ENCODE data around the gene CYP27A1.
"Not testable (repeated sequence)": the region's sequence is repeated elsewhere in the genome, so short reads cannot be mapped to it uniquely, and the experiment has no call there.

The CYP27A1 gene

DNA sequence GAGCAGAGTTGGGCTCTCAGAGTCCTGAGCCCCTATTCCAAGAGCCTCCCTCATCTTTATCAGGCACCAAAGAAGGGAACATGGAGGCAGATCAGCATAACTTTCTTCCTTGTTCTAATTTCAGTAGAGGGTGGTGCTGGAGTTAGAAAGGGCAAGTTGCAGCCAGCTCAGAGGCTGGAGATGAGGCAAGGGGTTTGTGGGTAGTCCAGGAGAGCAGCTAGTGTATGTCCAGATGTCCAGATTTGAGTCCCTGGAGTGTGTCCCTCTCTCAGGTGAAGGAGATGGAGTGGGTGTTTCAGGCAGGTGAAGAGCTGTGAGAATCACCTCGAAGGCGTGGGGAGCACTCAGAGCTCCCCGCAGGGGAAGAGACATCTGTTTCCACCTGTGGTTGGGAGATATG, 50.1 kb downstream of the CYP27A1 start:
- no peak for DNase-seq (ENCODE audit: low read depth)

- DNase-seq (ENCODE audit: low read depth), result no peak
These were observed 50.6 kb downstream of the CYP27A1 start for GRCh38 chr2:218832520-218832919.

GRCh38 chr2:218833023-218833609, 51.2 kb downstream of the CYP27A1 start:
- no peak for DNase-seq (ENCODE audit: low read depth)

DNA sequence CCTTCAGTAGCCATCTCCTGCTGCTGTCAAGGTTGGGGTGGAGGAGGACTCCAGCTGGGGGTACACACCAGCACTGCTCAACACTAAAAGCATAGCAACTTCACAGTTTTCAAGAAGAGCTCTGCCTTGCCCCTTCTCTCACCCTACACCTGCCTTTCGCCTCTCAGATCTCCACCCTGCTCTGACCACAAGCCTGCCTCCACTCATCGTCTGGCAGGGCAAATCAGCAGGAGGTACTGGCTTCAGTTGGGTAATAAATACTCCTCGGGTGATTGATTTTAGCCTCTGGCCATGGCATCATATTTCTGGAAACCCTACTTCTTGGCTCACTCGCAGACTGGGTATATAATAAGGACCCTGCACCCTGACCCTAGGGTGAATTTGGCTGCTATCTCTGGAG, 52.7 kb downstream of the CYP27A1 start:
- DNase-seq (ENCODE audit: low read depth), result no peak

DNA sequence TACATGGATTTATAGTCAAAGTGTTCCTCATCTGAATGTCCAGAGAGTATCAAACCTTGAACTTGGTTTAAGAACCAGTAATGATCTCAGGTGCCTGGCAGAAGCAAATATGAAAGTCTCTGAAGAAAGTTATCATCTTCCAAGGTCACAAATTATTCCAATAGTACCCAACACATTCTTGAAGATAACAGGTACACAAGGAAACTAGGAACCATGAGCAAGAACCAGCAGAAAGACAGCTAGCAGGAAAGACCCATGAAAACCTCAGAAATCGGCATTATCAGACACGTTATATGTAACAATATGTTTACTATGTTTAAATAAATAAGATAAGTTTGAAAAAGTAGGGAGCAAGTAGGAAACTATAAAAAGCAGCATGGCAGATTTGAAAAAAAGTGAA, 55.5 kb downstream of the CYP27A1 start:
- DNase-seq (ENCODE audit: low read depth), result no peak

GRCh38 chr2:218839430-218839829, 57.5 kb downstream of the CYP27A1 start:
- no peak for DNase-seq (ENCODE audit: low read depth)

GRCh38 chr2:218839888-218840287, 57.9 kb downstream of the CYP27A1 start:
- DNase-seq (ENCODE audit: low read depth), result no peak

GRCh38 chr2:218844334-218844733, 62.4 kb downstream of the CYP27A1 start:
- not testable (repeated sequence) for DNase-seq (ENCODE audit: low read depth)

DNA sequence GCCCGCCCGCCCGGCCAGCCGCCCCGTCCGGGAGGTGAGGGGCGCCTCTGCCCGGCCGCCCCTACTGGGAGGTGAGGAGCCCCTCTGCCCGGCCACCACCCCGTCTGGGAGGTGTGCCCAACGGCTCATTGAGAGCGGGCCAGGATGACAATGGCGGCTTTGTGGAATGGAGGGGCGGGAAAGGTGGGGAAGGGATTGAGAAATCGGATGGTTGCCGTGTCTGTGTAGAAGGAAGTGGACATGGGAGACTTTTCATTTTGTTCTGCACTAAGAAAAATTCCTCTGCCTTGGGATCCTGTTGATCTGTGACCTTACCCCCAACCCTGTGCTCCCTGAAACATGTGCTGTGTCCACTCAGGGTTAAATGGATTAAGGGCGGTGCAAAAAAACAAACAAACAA, 65.0 kb downstream of the CYP27A1 start:
- not testable (repeated sequence) for DNase-seq (ENCODE audit: low read depth)

GRCh38 chr2:218849721-218850120, 67.8 kb downstream of the CYP27A1 start:
- DNase-seq (ENCODE audit: low read depth), result no peak

DNA sequence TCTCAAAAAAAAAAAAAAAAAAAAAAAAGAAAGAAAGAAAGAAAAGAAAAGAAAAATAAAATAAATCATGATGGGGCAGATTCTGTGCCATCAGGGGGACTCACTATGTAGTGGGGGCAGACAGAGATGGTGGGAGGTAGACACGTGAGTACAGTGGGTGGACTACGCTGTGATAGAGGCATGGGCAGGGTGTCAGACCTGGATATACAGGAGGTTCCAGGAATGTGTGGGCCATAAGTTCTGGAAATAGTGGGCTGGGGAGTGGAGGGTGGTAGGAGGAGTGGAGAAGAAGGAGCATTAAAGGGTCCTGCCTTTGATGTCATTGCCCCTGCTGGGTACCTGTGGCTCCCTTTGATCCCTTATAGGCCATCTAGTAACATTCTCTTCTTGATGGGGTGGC, 68.8 kb downstream of the CYP27A1 start:
- DNase-seq (ENCODE audit: low read depth), result no peak

DNA sequence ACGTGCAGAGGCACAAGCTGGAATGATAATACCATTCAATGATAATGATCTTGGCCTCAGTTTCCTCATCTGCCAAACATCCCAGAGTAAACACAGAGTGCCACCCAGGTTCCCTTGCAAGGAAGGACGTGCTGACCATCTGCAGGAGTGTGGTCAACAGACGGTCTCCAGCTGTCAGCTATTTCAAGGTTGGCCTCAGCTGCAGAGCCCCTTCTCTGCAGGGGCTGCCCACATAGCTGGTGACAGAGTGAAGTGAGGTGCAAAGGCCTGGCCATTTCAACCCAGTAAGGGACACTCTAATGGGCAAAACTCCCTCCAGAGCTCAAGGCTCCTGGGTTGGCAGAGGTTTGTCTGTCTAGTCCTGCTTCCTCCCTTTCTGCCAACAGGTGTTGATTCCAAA, 69.3 kb downstream of the CYP27A1 start:
- DNase-seq (ENCODE audit: low read depth), result no peak

DNA sequence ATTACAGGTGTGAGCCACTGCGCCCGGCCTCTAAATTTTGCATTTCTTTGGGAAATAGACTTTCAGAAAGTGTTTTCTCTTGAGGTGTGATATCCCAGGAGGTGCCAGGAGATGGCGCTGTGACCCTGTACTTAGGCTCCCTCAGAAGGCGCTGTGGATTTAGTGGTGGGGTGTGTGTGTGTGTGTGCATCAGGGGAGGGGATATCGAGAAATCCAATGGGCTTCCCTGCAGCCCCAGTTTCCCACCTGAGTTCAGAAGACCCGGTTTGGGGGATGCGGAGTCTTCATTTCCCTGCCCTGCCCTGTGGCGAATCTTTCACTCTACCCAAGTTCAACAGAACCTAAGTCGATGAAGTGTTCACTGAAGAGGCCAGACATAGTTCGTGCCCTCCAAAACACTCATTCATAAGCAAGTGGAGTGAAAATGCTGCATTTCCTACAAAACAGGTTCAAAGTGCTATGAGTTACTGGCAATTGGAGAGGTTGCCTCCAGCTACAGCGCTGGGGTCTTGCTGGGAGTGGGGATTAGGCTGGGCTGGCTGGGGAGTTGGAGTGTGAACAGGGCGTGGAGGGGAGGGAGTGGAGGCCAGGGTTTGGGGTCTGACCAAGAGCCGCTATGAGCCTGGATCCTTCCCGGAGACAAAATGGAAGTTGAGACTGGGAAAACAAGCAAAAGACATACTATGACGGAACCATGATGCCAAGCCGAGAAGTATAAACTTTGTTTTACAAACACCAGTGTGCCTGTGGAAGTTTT, 71.1 kb downstream of the CYP27A1 start:
- DNase-seq (ENCODE audit: low read depth), result peak; percentile 27

GRCh38 chr2:218853766-218854165, 71.8 kb downstream of the CYP27A1 start:
- DNase-seq (ENCODE audit: low read depth), result no peak

DNA sequence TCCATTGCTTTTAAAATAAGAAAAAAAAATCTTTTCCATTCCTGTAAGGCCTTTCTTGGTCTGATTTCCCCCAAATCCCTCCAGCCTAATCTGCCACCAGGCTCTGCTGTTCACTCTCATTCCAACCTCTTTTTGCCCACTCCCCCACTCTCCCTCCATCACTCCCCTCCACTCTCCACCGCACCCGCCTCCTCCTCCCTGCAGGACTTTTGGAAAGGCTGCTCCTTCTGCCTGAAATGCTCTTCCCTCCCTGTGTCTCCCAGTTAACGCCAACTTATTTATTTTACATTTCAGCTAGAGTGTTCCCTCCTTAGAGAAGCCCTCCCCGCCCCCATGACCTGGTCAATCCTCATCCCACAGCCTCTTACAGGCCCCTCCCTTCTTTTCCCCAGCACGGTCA, 72.9 kb downstream of the CYP27A1 start:
- DNase-seq (ENCODE audit: low read depth), result no peak

DNA sequence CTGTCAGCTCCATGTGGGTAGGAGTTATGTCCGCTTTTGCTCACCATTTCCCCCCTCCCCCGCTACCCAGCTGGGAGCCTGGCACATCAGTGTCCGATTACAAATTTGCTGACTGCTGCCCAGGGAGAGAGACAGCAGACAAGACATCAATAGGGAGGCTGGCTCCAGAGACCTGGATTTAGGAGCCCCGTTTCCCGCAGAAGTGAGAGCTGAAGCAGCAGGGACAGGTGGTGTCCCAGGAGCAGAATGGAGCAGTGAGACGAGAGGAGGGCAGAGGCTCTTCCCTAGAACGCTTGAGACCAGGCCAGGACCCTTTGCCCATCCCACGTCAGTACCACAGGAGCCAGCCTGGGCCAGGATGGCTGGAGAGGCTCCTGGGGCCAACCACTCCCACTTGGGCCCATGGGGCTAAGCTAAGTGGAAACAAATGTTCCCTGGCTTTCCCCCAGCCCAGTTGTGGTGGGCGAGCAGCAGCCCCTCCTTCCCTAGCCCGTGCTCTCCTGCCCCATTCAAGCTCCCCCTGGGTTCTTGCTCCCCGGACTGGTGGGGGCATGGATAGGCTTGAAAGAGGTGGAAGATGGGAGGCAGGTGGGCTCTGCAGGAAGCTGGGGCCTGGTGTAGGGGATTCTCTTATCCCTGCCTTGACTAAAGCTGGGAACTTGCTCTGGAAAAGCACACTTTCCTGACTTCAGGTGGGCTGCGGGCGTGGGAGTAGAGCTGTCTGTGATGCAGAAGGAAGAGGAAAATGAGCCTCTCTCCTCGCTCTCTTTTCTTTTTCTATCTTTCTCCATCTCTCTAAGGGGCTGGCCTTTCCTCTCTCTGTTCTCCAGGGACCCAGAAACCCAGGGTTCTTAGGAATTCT, 73.6 kb downstream of the CYP27A1 start:
- no peak for DNase-seq (ENCODE audit: low read depth)

DNA sequence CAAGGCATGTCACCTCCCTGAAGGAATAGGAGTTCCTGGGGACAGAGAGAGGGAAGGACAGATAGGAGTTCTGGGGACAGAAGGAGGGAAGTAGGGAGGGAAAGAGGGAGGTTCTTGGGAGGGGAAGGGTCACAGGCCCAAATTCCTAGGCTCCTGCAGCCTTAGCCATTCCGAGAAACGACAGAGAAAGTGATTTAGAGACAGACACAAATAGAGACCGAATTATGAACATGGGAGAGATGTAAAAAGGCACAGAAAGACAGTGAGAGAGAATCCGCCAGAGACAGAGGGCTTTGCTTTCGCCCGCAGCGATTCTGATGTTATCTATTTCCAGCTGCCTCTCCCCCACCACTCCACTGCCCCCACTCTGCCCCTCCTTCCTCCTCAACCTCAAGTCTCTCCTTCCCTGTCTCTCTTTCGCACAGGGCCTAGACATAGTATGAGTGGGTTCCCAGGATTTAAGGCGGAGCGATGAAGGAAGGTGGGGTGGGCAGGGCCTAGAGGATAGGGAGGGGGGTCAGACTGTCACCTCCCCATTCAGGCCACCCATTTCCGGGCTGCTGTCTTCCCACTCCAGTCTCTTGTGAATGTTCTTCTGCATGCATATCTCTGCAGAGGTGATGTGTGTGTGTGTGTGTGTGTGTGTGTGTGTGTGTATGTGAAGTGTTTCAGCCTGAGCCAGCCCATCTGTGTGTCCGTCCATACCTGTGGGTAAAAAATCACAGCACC, 74.4 kb downstream of the CYP27A1 start:
- DNase-seq (ENCODE audit: low read depth), result no peak

DNA sequence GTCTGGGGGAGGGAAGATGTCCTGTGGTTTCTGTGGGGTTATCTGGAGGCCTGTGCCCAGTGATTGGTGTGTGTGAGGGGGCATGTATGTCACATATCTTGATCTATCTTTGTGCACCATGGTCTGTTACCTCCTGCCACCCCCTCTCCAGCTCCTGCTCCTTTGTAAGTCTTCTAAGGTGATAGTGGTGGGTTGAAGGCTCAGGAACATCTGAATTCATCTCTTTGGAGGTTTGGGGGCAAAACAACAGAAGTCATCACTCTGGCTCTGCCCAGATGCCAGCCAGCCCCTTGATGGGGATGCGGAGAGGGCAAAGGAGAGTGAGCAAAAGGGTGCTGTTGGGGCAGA, 74.9 kb downstream of the CYP27A1 start:
- no peak for DNase-seq (ENCODE audit: low read depth)

DNA sequence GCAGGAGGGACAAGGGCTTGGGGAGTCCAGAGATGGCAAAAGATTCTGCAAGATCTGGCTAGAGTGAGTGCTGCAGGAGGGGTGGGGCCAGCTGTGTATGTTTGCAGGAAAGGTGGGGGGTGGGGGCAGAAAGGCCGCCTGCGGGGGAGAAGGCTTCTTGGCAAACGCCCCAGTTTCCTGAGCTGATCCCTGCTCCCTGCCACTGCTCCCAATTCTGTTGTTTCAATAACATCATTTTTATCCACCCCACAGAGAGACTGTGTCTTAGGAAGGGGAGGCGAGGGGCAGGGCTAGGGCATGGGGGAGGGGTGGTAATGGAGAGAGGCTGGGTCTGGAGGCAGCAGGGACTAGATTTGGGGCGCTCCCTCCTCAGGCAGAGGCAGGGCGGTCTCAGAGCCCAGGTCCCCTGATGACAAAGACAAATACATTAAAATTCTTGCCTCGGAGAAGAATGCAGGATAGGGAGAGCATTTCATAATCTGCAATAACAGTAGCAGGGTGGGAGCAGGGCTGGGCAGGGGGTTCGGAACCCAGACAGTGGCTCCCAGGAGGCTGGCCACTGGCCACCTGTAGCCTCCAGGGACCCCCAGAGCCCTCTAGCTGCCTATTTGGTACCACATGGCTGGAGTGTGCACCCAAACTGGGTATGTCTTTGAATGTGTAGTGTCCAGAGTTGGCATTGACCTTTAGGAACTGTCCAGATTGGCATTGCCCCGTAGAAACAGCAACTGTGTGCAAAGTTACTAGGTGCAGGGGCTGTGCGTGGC, 75.6 kb downstream of the CYP27A1 start:
- no peak for DNase-seq (ENCODE audit: low read depth)

DNA sequence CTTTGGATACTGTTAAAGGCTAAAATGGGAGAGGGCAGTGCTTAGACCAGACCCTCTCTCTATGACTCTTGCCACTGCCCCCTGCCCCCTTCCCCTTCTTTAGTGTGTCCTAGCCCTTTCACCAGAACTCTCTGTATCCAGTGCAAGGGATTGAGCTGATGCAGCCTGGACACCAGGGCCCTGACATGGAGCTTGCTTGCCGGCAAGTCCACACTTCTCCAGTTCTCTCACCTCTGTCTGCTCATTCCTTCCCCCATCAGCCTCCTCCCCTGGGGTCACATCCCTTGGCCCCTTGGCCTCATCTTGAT, 76.1 kb downstream of the CYP27A1 start:
- no peak for DNase-seq (ENCODE audit: low read depth)

GRCh38 chr2:218858671-218859555, 77.0 kb downstream of the CYP27A1 start:
- no peak for DNase-seq (ENCODE audit: low read depth)
